GM12878 (cell line): ENCODE results near the gene MROH2A. TPM values are rescaled to one million over a fixed set of nuclear protein-coding genes. Genes with fewer than 3 reads are reported as not detected.

Source experiments
- ATAC-seq: fragments of 200-7000 bp; cut with Tn5 transposase; 3 replicates; pipeline ENCODE4 v1.9.1; 2020; ENCODE audit warnings: mild to moderate bottlenecking, moderate library complexity
- BruUV-seq: library from RNA; stranded (reverse); fragments of 400-500 nt; replicated peaks from 2 replicates; lab custom pipeline; 2021; lab: Mats Ljungman, UMichigan
- CTCF ChIA-PET: fragments of 300-600 bp; sonication (Branson Sonifier 250); formaldehyde crosslinking; extraction: SDS; loops from one replicate; lab custom pipeline; 2021; ENCODE audit warnings: inconsistent platforms; lab: Yijun Ruan, JAX
- POLR2A ChIA-PET: fragments of 350-600 bp; formaldehyde crosslinking; extraction: SDS; loops from one replicate; lab custom pipeline; 2021; ENCODE audit warnings: inconsistent platforms; lab: Charles Lee
- RAD21 ChIA-PET: fragments of 300-600 bp; sonication (Branson Sonifier 250); formaldehyde crosslinking; loops from one replicate; lab custom pipeline; 2023; ENCODE audit warnings: antibody characterized with exemption; ENCODE audit not compliant: unreplicated experiment; lab: Charles Lee
- SMC1A ChIA-PET: fragments of 300-600 bp; sonication (Branson Sonifier 250); formaldehyde crosslinking; loops from one replicate; lab custom pipeline; 2023; ENCODE audit not compliant: unreplicated experiment, uncharacterized antibody; lab: Charles Lee
- DNase-seq: peaks from one replicate; pipeline ENCODE4 v3.0.0-alpha.2; 2011; ENCODE audit warnings: low read depth, low spot score
- FAIRE-seq: peaks from 3 replicates; lab custom pipeline; 2011; peaks lifted over from hg19 to GRCh38; lab: Jason Lieb, UNC
- H2AFZ ChIP-seq: 2 replicates; pipeline ENCODE4 v1.6.0; 2011; ENCODE audit warnings: low read depth, low read length, control low read depth; ENCODE audit not compliant: control insufficient read depth
- H3K27ac ChIP-seq: 2 replicates; pipeline ENCODE4 v1.5.1; 2011; ENCODE audit warnings: control low read depth; ENCODE audit not compliant: control insufficient read depth, insufficient read depth
- H3K27me3 ChIP-seq, 2 experiments: replicated peaks in 1 of 2; 2 replicates each; pipeline versions ENCODE4 v1.6.0 to v1.6.1; 2011; ENCODE audit warnings: low read length in 1 of 2; ENCODE audit not compliant: control insufficient read depth in 2 of 2, insufficient read depth in 2 of 2
- H3K36me3 ChIP-seq, 2 experiments: 2 replicates each; pipeline ENCODE4 v1.5.1; 2011; ENCODE audit warnings: low read length in 1 of 2; ENCODE audit not compliant: control insufficient read depth in 2 of 2, insufficient read depth in 2 of 2
- H3K4me1 ChIP-seq: 2 replicates; pipeline ENCODE4 v1.6.1; 2011; ENCODE audit warnings: mild to moderate bottlenecking, low read length, moderate library complexity, mixed read lengths; ENCODE audit not compliant: control insufficient read depth, insufficient read depth
- H3K4me2 ChIP-seq: 2 replicates; pipeline ENCODE4 v1.6.0; 2011; ENCODE audit warnings: control low read depth; ENCODE audit not compliant: control insufficient read depth, insufficient read depth
- H3K4me3 ChIP-seq: fragments of 200-600 bp; sonication (generic); 2 replicates; pipeline ENCODE4 v1.5.1; 2016
- H3K79me2 ChIP-seq: 2 replicates; pipeline ENCODE4 v1.6.0; 2011; ENCODE audit warnings: low read length; ENCODE audit not compliant: control insufficient read depth, insufficient read depth
- H3K9ac ChIP-seq: 2 replicates; pipeline ENCODE4 v1.8.0; 2011; ENCODE audit warnings: low read length, control low read depth, mixed read lengths; ENCODE audit not compliant: control insufficient read depth, insufficient read depth
- H3K9me3 ChIP-seq: replicated peaks from 3 replicates; pipeline ENCODE4 v1.5.1; 2011; ENCODE audit warnings: mild to moderate bottlenecking, low read length; ENCODE audit not compliant: control insufficient read depth, insufficient read depth
- H4K20me1 ChIP-seq: 2 replicates; pipeline ENCODE4 v1.6.0; 2011; ENCODE audit not compliant: control insufficient read depth, insufficient read depth
- CHD4 ChIP-seq: fragments of 200-600 bp; sonication (generic); IDR thresholded peaks from 2 replicates; pipeline ENCODE4 v1.6.1; 2016; ENCODE audit warnings: mild to moderate bottlenecking
- EGR1 ChIP-seq, 2 experiments: IDR thresholded peaks; 1 replicate in 1 of 2; 2 replicates in 1 of 2; pipeline ENCODE4 v1.6.1; 2011 to 2012; ENCODE audit warnings: low read depth in 2 of 2, low read length in 2 of 2, borderline replicate concordance in 1 of 2, mild to moderate bottlenecking in 1 of 2, moderate library complexity in 1 of 2
- HDGF ChIP-seq: fragments of 450-650 bp; IDR thresholded peaks from 2 replicates; pipeline ENCODE4 v1.6.1; 2016; ENCODE audit warnings: antibody characterized with exemption
- IRF4 ChIP-seq: IDR thresholded peaks from 2 replicates; pipeline ENCODE4 v1.6.1; 2011; ENCODE audit warnings: low read depth, low read length
- JUNB ChIP-seq: IDR thresholded peaks from 2 replicates; pipeline ENCODE4 v1.6.1; 2016; ENCODE audit warnings: antibody characterized with exemption, mild to moderate bottlenecking
- NFYB ChIP-seq: IDR thresholded peaks from 2 replicates; pipeline ENCODE4 v1.6.1; 2011; ENCODE audit warnings: low read depth, mild to moderate bottlenecking, low read length, improper control_type of control experiment, moderate library complexity; ENCODE audit not compliant: insufficient read depth
- SIX5 ChIP-seq: IDR thresholded peaks from 2 replicates; pipeline ENCODE4 v1.6.1; 2011; ENCODE audit warnings: mild to moderate bottlenecking, low read depth, low read length, moderate library complexity; ENCODE audit not compliant: severe bottlenecking
- SMARCA5 ChIP-seq: fragments of 450-650 bp; IDR thresholded peaks from 2 replicates; pipeline ENCODE4 v1.6.1; 2017; ENCODE audit warnings: mild to moderate bottlenecking
- TARDBP ChIP-seq: IDR thresholded peaks from 2 replicates; pipeline ENCODE4 v1.6.1; 2016; ENCODE audit warnings: borderline replicate concordance
- WGBS: methylation state at CpG from one replicate; pipeline ENCODE4 v1.1.6; 2016; ENCODE audit warnings: low lambda C conversion rate; ENCODE audit not compliant: insufficient replicate concordance, insufficient coverage; ENCODE audit errors: missing lambda C conversion rate; 5-methylcytosine and 5-hydroxymethylcytosine counted together
- in situ Hi-C: fragments of 300-500 bp; cut with MboI; formaldehyde crosslinking; loops from 9 replicates; pipeline ENCODE4 v1.14.3; 2018; ENCODE audit warnings: mixed read lengths
- intact Hi-C: fragments of 100-400 bp; cut with micrococcal nuclease; formaldehyde crosslinking; loops from one replicate; pipeline ENCODE4 v1.14.2; 2022; ENCODE audit not compliant: unreplicated experiment
- polyA plus RNA-seq, 11 experiments: library from polyadenylated mRNA; depleted of rRNA in 4 of 11; unstranded in 6 of 11; stranded (reverse) in 5 of 11; fragments of >200 nt; fragmentation: Nextera tagmentation in 4 of 11; fragmentation: Illumina TruSeq in 1 of 11; extraction: Ambion mirVana in 4 of 11; extraction: Trizol in 1 of 11; gene quantifications; 1 replicate in 1 of 11; 2 replicates in 10 of 11; pipeline versions ENCODE4 v1.2.1 to v1.2.3, GENCODE V29; 2011 to 2016; ENCODE audit warnings: inconsistent platforms in 2 of 11, missing spikeins in 2 of 11, low read depth in 1 of 11
- total RNA-seq, 4 experiments: library from RNA; depleted of rRNA in 3 of 4; stranded (reverse); fragments of >200 nt in 3 of 4; fragmentation: Illumina TruSeq in 1 of 4; extraction: Trizol in 1 of 4; gene quantifications; 2 replicates each; pipeline versions ENCODE4 v1.2.1 to v1.2.3, GENCODE V29; 2013 to 2021
- TF ChIP-seq, protein P1 (sequence below): fragments of 450-650 bp; formaldehyde crosslinking; IDR thresholded peaks from 2 replicates; pipeline ENCODE4 v1.4.0; 2020; ENCODE audit warnings: mild to moderate bottlenecking, moderate library complexity
- TF ChIP-seq, protein P2 (sequence below): fragments of 450-650 bp; IDR thresholded peaks from 2 replicates; pipeline ENCODE4 v1.6.1; 2014; ENCODE audit warnings: mild to moderate bottlenecking
- TF ChIP-seq, protein P3 (sequence below): fragments of 450-650 bp; IDR thresholded peaks from 2 replicates; pipeline ENCODE4 v1.6.1; 2018; ENCODE audit warnings: mild to moderate bottlenecking, low read depth, moderate library complexity; ENCODE audit not compliant: partially characterized antibody

Gene MROH2A
- total and polyA plus RNA-seq, 10 of the 15 experiments (the other 5 are each of a cell fraction or from before 2014, with no cell fraction given): not detected

DNA sequence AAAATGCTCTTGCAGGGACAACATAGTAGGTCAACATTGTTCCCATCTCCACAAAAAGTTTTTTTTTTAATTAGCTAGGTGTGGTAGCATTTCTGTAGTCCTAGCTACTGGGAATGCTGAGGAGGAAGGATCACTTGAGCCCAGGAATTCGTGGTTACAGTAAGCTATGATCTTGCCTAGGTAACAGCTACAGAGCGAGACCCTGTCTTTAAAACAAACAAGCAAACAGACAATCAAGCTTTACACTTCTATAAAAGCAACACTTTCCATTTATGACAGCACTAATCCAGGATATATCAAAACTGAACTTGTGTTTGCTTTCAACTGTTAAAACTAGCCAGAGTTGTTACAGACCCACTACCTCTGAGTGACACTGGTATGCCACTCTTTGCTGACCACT, 37.3 kb upstream of the MROH2A start (continued):
- TF ChIP-seq, protein P1, sequence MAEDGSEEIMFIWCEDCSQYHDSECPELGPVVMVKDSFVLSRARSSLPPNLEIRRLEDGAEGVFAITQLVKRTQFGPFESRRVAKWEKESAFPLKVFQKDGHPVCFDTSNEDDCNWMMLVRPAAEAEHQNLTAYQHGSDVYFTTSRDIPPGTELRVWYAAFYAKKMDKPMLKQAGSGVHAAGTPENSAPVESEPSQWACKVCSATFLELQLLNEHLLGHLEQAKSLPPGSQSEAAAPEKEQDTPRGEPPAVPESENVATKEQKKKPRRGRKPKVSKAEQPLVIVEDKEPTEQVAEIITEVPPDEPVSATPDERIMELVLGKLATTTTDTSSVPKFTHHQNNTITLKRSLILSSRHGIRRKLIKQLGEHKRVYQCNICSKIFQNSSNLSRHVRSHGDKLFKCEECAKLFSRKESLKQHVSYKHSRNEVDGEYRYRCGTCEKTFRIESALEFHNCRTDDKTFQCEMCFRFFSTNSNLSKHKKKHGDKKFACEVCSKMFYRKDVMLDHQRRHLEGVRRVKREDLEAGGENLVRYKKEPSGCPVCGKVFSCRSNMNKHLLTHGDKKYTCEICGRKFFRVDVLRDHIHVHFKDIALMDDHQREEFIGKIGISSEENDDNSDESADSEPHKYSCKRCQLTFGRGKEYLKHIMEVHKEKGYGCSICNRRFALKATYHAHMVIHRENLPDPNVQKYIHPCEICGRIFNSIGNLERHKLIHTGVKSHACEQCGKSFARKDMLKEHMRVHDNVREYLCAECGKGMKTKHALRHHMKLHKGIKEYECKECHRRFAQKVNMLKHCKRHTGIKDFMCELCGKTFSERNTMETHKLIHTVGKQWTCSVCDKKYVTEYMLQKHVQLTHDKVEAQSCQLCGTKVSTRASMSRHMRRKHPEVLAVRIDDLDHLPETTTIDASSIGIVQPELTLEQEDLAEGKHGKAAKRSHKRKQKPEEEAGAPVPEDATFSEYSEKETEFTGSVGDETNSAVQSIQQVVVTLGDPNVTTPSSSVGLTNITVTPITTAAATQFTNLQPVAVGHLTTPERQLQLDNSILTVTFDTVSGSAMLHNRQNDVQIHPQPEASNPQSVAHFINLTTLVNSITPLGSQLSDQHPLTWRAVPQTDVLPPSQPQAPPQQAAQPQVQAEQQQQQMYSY (CRISPR knock-in tag): no peak
- TF ChIP-seq SIX5 (no peak), TARDBP (no peak)
- TF ChIP-seq, all 136 proteins: peak for 0

DNA sequence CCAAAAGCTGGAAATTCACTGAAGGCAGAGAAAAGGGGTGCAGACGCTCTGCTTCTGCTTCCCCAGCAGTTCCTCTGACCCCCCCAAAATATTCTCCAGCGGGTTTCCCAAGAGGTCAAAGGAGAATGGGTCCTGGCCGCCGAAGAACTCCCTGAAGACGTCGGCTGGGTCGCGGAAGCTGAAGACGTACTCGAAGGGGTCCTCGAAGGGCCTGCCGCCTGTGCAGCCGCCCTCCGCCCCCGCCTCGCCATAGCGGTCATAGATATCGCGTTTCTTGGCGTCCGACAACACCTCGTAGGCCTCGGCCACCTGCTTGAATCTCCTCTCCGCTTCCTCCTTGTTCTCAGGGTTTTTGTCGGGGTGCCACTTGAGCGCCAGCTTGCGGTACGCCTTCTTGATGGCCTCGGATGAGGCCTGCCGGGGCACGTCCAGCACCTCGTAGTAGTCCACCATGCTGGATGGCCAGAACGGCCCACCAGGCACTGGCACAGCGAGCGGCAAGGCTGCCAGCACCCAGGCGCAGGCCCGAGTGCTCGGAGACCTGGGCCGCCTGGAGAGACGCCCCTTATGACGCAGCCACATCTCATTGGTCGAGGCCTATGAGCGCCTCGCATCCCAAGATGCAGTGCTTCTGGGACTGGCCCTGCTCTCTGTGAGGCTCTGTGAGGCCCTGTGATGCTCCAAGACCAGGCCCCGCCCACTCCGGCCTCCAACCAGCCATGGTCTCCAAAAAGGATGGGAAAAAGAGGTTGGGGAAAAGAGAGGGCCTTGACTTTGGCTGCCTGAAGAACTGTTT, 34.5 kb upstream of the MROH2A start:
- DNase-seq (no peak), ATAC-seq (no peak), FAIRE-seq (no peak)
- no peak overlapping the region for H3K27ac ChIP-seq
- POLR2A ChIA-PET: no interaction called here
- no TSS peak for BruUV-seq
- intact Hi-C loops (no loop called here), in situ Hi-C loops (no loop called here)
- no peak overlapping the region for H3K4me3 ChIP-seq
- no peaks in the 10 kb centered on the region for H3K9me3 ChIP-seq
- SMC1A ChIA-PET: no interaction called here
- CTCF ChIA-PET: no interaction called here
- no peaks in the 10 kb centered on the region for H3K79me2 ChIP-seq
- no peak overlapping the region for H3K9ac ChIP-seq
- no peaks in the 10 kb centered on the region for H3K4me1 ChIP-seq
- no peaks in the 10 kb centered on the region for H3K36me3 ChIP-seq
- H3K4me2 ChIP-seq: no peak overlapping the region
- no peaks in the 10 kb centered on the region for H3K27me3 ChIP-seq
- 75% methylated on average over 44 of the region's 46 CpGs for WGBS
- RAD21 ChIA-PET: no interaction called here
- no peak overlapping the region for H2AFZ ChIP-seq
- TF ChIP-seq IRF4 (no peak), EGR1 (IDR thresholded peaks at IDR 0.05; ENCODE audit: borderline replicate concordance in 1 of 2, low read depth in 2 of 2, low read length in 2 of 2) (no peak), JUNB (no peak), HDGF (no peak), CHD4 (no peak), NFYB (no peak), SMARCA5 (no peak)
- TF ChIP-seq, protein P2, sequence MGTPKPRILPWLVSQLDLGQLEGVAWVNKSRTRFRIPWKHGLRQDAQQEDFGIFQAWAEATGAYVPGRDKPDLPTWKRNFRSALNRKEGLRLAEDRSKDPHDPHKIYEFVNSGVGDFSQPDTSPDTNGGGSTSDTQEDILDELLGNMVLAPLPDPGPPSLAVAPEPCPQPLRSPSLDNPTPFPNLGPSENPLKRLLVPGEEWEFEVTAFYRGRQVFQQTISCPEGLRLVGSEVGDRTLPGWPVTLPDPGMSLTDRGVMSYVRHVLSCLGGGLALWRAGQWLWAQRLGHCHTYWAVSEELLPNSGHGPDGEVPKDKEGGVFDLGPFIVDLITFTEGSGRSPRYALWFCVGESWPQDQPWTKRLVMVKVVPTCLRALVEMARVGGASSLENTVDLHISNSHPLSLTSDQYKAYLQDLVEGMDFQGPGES: no peak
- TF ChIP-seq, protein P3, sequence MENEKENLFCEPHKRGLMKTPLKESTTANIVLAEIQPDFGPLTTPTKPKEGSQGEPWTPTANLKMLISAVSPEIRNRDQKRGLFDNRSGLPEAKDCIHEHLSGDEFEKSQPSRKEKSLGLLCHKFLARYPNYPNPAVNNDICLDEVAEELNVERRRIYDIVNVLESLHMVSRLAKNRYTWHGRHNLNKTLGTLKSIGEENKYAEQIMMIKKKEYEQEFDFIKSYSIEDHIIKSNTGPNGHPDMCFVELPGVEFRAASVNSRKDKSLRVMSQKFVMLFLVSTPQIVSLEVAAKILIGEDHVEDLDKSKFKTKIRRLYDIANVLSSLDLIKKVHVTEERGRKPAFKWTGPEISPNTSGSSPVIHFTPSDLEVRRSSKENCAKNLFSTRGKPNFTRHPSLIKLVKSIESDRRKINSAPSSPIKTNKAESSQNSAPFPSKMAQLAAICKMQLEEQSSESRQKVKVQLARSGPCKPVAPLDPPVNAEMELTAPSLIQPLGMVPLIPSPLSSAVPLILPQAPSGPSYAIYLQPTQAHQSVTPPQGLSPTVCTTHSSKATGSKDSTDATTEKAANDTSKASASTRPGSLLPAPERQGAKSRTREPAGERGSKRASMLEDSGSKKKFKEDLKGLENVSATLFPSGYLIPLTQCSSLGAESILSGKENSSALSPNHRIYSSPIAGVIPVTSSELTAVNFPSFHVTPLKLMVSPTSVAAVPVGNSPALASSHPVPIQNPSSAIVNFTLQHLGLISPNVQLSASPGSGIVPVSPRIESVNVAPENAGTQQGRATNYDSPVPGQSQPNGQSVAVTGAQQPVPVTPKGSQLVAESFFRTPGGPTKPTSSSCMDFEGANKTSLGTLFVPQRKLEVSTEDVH: no peak
- H4K20me1 ChIP-seq: no peaks in the 10 kb centered on the region
